K562 (cell line): Measurements from ENCODE around the gene NQO2. TPM values are rescaled to one million over a fixed set of nuclear protein-coding genes. Genes with fewer than 3 reads are reported as not detected.

Experiments
- DNMT1 ChIP-seq: fragments of 450-650 bp; IDR thresholded peaks from 2 replicates; pipeline ENCODE4 v1.6.1; 2016; ENCODE audit warnings: antibody characterized with exemption, mild to moderate bottlenecking
- ZBTB17 ChIP-seq: fragments of 450-650 bp; formaldehyde crosslinking; IDR thresholded peaks from 2 replicates; pipeline ENCODE4 v1.4.0; 2020; ENCODE audit warnings: mild to moderate bottlenecking
- polyA plus RNA-seq, 8 experiments: library from polyadenylated mRNA; depleted of rRNA in 4 of 8; stranded (reverse) in 5 of 8; unstranded in 3 of 8; fragments of >200 nt; fragmentation: Nextera tagmentation in 2 of 8; fragmentation: Illumina TruSeq in 1 of 8; extraction: Ambion mirVana in 2 of 8; extraction: Trizol in 1 of 8; gene quantifications; 2 replicates each; pipeline versions ENCODE4 v1.2.1 to v1.2.3, GENCODE V29; 2011 to 2014; ENCODE audit warnings: inconsistent platforms in 1 of 8, missing spikeins in 1 of 8
- total RNA-seq, 7 experiments: library from RNA; depleted of rRNA in 6 of 7; stranded (reverse); fragments of >200 nt in 6 of 7; fragmentation: Illumina TruSeq in 2 of 7; extraction: Trizol in 2 of 7; gene quantifications; 2 replicates each; pipeline versions ENCODE4 v1.2.1 to v1.2.3, GENCODE V29; 2011 to 2021; ENCODE audit warnings: low replicate concordance in 1 of 7
- TF ChIP-seq, protein P1 (sequence below): fragments of 150-350 bp; conservative IDR thresholded peaks from 2 replicates; pipeline ENCODE4 v1.6.1; 2014; ENCODE audit warnings: low read length
- TF ChIP-seq, protein P2 (sequence below): fragments of 450-650 bp; formaldehyde crosslinking; IDR thresholded peaks from 2 replicates; pipeline ENCODE4 v1.4.0; 2020; ENCODE audit warnings: mild to moderate bottlenecking, moderate library complexity
- TF ChIP-seq, protein P3 (sequence below): fragments of 450-650 bp; IDR thresholded peaks from 2 replicates; pipeline ENCODE4 v1.6.1; 2017; ENCODE audit warnings: antibody characterized with exemption, mild to moderate bottlenecking

The NQO2 gene
- total and polyA plus RNA-seq, 9 of the 15 experiments (the other 6 are each of a cell fraction or from before 2014, with no cell fraction given) = 54.6 to 214 (median 116) TPM

DNA sequence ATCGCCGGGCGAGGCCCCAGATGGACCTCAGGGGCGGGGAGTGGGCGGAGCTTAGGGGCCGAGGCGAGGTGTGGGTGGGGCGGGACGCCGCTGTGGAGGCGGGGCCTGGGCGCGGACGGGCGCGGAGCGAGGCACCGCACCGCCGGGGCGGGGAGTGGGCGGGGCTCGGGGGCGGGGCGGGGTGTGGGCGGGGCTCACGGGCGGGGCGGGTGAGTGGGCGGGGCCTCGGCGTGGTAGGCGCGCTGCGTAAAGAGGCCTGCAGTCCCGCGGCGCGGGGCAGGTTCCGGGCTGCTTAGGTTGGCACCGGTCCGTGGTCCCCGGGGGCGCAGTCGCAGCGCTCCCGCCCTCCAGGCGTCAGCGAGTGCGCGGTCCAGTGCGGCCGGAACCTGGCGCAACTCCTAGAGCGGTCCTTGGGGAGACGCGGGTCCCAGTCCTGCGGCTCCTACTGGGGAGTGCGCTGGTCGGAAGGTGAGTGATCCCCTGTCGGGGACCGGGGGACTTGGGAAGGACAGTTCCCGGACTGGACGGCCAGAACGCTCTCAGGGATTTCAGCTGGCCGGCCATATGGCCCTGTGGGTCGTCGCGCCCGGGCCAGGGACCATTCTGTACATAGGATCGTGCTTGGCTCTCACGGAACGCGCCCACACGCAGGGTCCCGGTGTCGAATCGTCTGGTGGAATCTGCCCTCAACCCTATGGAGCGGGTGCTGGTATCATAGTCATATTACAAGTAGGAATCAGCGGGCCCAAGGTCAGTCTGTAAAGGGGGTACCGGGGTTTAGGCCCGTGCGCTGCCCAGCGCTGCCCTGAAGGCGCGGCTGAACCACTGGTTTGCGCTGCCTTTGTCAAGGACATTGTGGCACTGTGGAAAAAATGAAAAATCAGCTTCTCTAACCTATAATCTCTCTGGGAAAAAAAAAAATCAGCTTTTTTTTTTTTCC is at the start of gene NQO2 (continued):
- TF ChIP-seq, protein P1, sequence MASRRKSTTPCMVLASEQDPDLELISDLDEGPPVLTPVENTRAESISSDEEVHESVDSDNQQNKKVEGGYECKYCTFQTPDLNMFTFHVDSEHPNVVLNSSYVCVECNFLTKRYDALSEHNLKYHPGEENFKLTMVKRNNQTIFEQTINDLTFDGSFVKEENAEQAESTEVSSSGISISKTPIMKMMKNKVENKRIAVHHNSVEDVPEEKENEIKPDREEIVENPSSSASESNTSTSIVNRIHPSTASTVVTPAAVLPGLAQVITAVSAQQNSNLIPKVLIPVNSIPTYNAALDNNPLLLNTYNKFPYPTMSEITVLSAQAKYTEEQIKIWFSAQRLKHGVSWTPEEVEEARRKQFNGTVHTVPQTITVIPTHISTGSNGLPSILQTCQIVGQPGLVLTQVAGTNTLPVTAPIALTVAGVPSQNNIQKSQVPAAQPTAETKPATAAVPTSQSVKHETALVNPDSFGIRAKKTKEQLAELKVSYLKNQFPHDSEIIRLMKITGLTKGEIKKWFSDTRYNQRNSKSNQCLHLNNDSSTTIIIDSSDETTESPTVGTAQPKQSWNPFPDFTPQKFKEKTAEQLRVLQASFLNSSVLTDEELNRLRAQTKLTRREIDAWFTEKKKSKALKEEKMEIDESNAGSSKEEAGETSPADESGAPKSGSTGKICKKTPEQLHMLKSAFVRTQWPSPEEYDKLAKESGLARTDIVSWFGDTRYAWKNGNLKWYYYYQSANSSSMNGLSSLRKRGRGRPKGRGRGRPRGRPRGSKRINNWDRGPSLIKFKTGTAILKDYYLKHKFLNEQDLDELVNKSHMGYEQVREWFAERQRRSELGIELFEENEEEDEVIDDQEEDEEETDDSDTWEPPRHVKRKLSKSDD = no peak
- TF ChIP-seq, protein P2, sequence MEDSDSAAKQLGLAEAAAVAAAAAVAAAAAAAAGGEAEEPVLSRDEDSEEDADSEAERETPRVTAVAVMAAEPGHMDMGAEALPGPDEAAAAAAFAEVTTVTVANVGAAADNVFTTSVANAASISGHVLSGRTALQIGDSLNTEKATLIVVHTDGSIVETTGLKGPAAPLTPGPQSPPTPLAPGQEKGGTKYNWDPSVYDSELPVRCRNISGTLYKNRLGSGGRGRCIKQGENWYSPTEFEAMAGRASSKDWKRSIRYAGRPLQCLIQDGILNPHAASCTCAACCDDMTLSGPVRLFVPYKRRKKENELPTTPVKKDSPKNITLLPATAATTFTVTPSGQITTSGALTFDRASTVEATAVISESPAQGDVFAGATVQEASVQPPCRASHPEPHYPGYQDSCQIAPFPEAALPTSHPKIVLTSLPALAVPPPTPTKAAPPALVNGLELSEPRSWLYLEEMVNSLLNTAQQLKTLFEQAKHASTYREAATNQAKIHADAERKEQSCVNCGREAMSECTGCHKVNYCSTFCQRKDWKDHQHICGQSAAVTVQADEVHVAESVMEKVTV = no peak
- TF ChIP-seq, protein P3, sequence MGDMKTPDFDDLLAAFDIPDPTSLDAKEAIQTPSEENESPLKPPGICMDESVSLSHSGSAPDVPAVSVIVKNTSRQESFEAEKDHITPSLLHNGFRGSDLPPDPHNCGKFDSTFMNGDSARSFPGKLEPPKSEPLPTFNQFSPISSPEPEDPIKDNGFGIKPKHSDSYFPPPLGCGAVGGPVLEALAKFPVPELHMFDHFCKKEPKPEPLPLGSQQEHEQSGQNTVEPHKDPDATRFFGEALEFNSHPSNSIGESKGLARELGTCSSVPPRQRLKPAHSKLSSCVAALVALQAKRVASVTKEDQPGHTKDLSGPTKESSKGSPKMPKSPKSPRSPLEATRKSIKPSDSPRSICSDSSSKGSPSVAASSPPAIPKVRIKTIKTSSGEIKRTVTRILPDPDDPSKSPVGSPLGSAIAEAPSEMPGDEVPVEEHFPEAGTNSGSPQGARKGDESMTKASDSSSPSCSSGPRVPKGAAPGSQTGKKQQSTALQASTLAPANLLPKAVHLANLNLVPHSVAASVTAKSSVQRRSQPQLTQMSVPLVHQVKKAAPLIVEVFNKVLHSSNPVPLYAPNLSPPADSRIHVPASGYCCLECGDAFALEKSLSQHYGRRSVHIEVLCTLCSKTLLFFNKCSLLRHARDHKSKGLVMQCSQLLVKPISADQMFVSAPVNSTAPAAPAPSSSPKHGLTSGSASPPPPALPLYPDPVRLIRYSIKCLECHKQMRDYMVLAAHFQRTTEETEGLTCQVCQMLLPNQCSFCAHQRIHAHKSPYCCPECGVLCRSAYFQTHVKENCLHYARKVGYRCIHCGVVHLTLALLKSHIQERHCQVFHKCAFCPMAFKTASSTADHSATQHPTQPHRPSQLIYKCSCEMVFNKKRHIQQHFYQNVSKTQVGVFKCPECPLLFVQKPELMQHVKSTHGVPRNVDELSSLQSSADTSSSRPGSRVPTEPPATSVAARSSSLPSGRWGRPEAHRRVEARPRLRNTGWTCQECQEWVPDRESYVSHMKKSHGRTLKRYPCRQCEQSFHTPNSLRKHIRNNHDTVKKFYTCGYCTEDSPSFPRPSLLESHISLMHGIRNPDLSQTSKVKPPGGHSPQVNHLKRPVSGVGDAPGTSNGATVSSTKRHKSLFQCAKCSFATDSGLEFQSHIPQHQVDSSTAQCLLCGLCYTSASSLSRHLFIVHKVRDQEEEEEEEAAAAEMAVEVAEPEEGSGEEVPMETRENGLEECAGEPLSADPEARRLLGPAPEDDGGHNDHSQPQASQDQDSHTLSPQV = peak; percentile 27; the same call in 1 of the 2 replicates
- TF ChIP-seq DNMT1 (no peak), ZBTB17 (CRISPR knock-in tag) (peak; percentile 50; the same call in 1 of the 2 replicates)
